GM19238 (cell line): ENCODE results near the gene SF3B3.
"Not testable (repeated sequence)": the region's sequence is repeated elsewhere in the genome, so short reads cannot be mapped to it uniquely, and the experiment has no call there.

Source experiments
- DNase-seq: peaks from one replicate; pipeline ENCODE4 v3.0.0; 2011; ENCODE audit warnings: low spot score; ENCODE audit not compliant: insufficient read length

The SF3B3 gene

GRCh38 chr16:70614208-70614951 lies 90.8 kb downstream of the SF3B3 start:
- DNase-seq: no peak

- no peak for DNase-seq
Observed at GRCh38 chr16:70615945-70616344, 92.3 kb downstream of the SF3B3 start.

- not testable (repeated sequence) for DNase-seq
Observed at GRCh38 chr16:70621864-70622263, 98.2 kb downstream of the SF3B3 start.
